ENCODE measurements around the gene ETNK2. TPM values are rescaled to one million over a fixed set of nuclear protein-coding genes. Genes with fewer than 3 reads are reported as not detected.

The ETNK2 gene
- total RNA-seq, 6 experiments from 2014 or later: 30.9 to 231 (median 98.9) TPM

- Histone ChIP-seq H3K27ac (no peak overlapping the region), H3K9me3 (no peaks in the 10 kb centered on the region), H3K4me3 (no peak overlapping the region), H3K27me3 (no peaks in the 10 kb centered on the region), H3K4me1 (peaks cover 3 to 41% (median 20%) of the 10 kb centered on the region in 4 donors), H3K36me3 (no peaks in the 10 kb centered on the region)
- no peak for TF ChIP-seq POLR2A (IDR thresholded peaks at IDR 0.05)
- TF ChIP-seq CTCF (IDR thresholded peaks at IDR 0.05): no peak
- ATAC-seq (peak in 1 of 4 donors; percentile 10), DNase-seq (no peak)
- intact Hi-C loops (cut with DNase I): no loop called here
- WGBS (ENCODE audit: insufficient coverage, low coverage, low lambda C conversion rate, missing lambda C conversion rate): 57% methylated on average over 1 of the region's 4 CpGs
These were observed 53.2 kb downstream of the ETNK2 start for GRCh38 chr1:204098683-204099082.

- 53% methylated on average over 2 of the region's 3 CpGs for WGBS (ENCODE audit: insufficient coverage, low coverage, low lambda C conversion rate, missing lambda C conversion rate)
- no peak overlapping the region for H3K27ac ChIP-seq
- H3K27me3 ChIP-seq: no peaks in the 10 kb centered on the region
- ATAC-seq: no peak
- H3K36me3 ChIP-seq: no peaks in the 10 kb centered on the region
- H3K4me1 ChIP-seq: peaks cover 0 to 40% (median 20%) of the 10 kb centered on the region in 4 donors
- H3K4me3 ChIP-seq: no peak overlapping the region
- H3K9me3 ChIP-seq: no peaks in the 10 kb centered on the region
- no peak for TF ChIP-seq POLR2A (IDR thresholded peaks at IDR 0.05)
- no peak for TF ChIP-seq CTCF (IDR thresholded peaks at IDR 0.05)
- DNase-seq: no peak
- intact Hi-C loops (cut with DNase I): no loop called here
These were observed 54.9 kb downstream of the ETNK2 start for GRCh38 chr1:204096931-204097330.

- Histone ChIP-seq H3K27me3 (no peaks in the 10 kb centered on the region), H3K4me3 (no peak overlapping the region), H3K27ac (no peak overlapping the region), H3K9me3 (no peaks in the 10 kb centered on the region), H3K4me1 (peaks cover 0 to 23% (median 13%) of the 10 kb centered on the region in 4 donors), H3K36me3 (no peaks in the 10 kb centered on the region)
- TF ChIP-seq CTCF (IDR thresholded peaks at IDR 0.05) (no peak), POLR2A (IDR thresholded peaks at IDR 0.05) (no peak)
- DNase-seq: no peak
- WGBS (ENCODE audit: insufficient coverage, low coverage, low lambda C conversion rate, missing lambda C conversion rate): 56% methylated on average over 4 of the region's 15 CpGs
- peak in 3 of 4 donors; percentile 6 to 33 (median 12) for ATAC-seq
- intact Hi-C loops (cut with DNase I): no loop called here
These were observed 56.8 kb downstream of the ETNK2 start for GRCh38 chr1:204094856-204095634.

- intact Hi-C loops (cut with DNase I): no loop called here
- DNase-seq (no peak), ATAC-seq (peak in 1 of 4 donors; percentile 13)
- Histone ChIP-seq H3K27me3 (no peaks in the 10 kb centered on the region), H3K9me3 (no peaks in the 10 kb centered on the region), H3K4me3 (no peak overlapping the region), H3K27ac (no peak overlapping the region), H3K36me3 (no peaks in the 10 kb centered on the region), H3K4me1 (peaks cover 0 to 29% (median 12%) of the 10 kb centered on the region in 4 donors)
- TF ChIP-seq POLR2A (IDR thresholded peaks at IDR 0.05) (no peak), CTCF (IDR thresholded peaks at IDR 0.05) (no peak)
- WGBS (ENCODE audit: insufficient coverage, low coverage, low lambda C conversion rate, missing lambda C conversion rate): 0% methylated on average over 1 of the region's 6 CpGs
These were observed 57.5 kb downstream of the ETNK2 start for GRCh38 chr1:204094313-204094729.

Data from right lobe of liver (tissue), 6 donors.